Ascending aorta (tissue), 2 donors: ENCODE measurements around the gene KRTAP27-1. TPM values are rescaled to one million over a fixed set of nuclear protein-coding genes. Genes with fewer than 3 reads are reported as not detected.

ENCODE experiments used
- DNase-seq, 2 donors: peaks; one replicate each; pipeline ENCODE4 v3.0.0-alpha.2; 2019; ENCODE audit warnings: low spot score in 2 of 2
- H3K27ac ChIP-seq, 2 donors: fragments of 200-600 bp; sonication (generic); one replicate each; pipeline ENCODE4 v1.5.1; 2016 to 2017; ENCODE audit warnings: mild to moderate bottlenecking in 1 of 2
- H3K27me3 ChIP-seq: fragments of 200-600 bp; sonication (generic); one replicate; pipeline ENCODE4 v1.5.1; 2017
- H3K36me3 ChIP-seq, 2 donors: fragments of 200-600 bp; sonication (generic); one replicate each; pipeline ENCODE4 v1.5.1; 2016
- H3K4me1 ChIP-seq, 2 donors: fragments of 200-600 bp; sonication (generic); one replicate each; pipeline ENCODE4 v1.5.1; 2016 to 2017; ENCODE audit warnings: mild to moderate bottlenecking in 1 of 2
- H3K4me3 ChIP-seq, 2 donors: fragments of 200-600 bp; sonication (generic); one replicate each; pipeline ENCODE4 v1.5.1; 2016 to 2017; ENCODE audit warnings: mild to moderate bottlenecking in 1 of 2
- H3K9me3 ChIP-seq, 2 donors: fragments of 200-600 bp; sonication (generic); one replicate each; pipeline ENCODE4 v1.5.1; 2016
- intact Hi-C: fragments of 100-400 bp; cut with DNase I; formaldehyde crosslinking; loops from one replicate; pipeline ENCODE4 v1.15.1; 2023
- total RNA-seq: library from RNA; depleted of rRNA; stranded (reverse); fragments of >200 nt; gene quantifications from one replicate; pipeline ENCODE4 v1.1.0, GENCODE V29; 2016
- TF ChIP-seq, protein P1 (sequence below), 3 experiments: fragments of 200-600 bp in 2 of 3; fragments of 450-650 bp in 1 of 3; sonication (generic) in 2 of 3; IDR thresholded peaks; one replicate each; pipeline ENCODE4 v1.5.1; 2016 to 2019; ENCODE audit warnings: antibody characterized with exemption in 3 of 3, mild to moderate bottlenecking in 1 of 3, moderate library complexity in 1 of 3

KRTAP27-1 gene
- total RNA-seq: not detected

- TF ChIP-seq, protein P1, sequence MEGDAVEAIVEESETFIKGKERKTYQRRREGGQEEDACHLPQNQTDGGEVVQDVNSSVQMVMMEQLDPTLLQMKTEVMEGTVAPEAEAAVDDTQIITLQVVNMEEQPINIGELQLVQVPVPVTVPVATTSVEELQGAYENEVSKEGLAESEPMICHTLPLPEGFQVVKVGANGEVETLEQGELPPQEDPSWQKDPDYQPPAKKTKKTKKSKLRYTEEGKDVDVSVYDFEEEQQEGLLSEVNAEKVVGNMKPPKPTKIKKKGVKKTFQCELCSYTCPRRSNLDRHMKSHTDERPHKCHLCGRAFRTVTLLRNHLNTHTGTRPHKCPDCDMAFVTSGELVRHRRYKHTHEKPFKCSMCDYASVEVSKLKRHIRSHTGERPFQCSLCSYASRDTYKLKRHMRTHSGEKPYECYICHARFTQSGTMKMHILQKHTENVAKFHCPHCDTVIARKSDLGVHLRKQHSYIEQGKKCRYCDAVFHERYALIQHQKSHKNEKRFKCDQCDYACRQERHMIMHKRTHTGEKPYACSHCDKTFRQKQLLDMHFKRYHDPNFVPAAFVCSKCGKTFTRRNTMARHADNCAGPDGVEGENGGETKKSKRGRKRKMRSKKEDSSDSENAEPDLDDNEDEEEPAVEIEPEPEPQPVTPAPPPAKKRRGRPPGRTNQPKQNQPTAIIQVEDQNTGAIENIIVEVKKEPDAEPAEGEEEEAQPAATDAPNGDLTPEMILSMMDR (IDR thresholded peaks at IDR 0.05): no peak
- peaks cover 0 to 4% of the 10 kb centered on the region in 2 donors for H3K4me1 ChIP-seq
- H3K9me3 ChIP-seq: no peaks in the 10 kb centered on the region
- no peak for DNase-seq
- H3K4me3 ChIP-seq: no peak within 1 kb of the TSS
- H3K36me3 ChIP-seq: no peaks in the 10 kb centered on the region
- H3K27me3 ChIP-seq: no peaks in the 10 kb centered on the region
- H3K27ac ChIP-seq: peak within 1 kb of the TSS in 1 of 2 donors; percentile 42
- intact Hi-C loops: no loop called here
Observed at GRCh38 chr21:30337276-30337744, at the start of gene KRTAP27-1. TSS of gene KRTAP27-1 (minus strand) at chr21:30337694. CDS start at chr21:30337668, 26 bp downstream.

GRCh38 chr21:30382201-30382600 is 44.7 kb upstream of the KRTAP27-1 start:
- TF ChIP-seq, protein P1 (IDR thresholded peaks at IDR 0.05): no peak
- Histone ChIP-seq H3K4me3 (no peak overlapping the region), H3K4me1 (no peaks in the 10 kb centered on the region), H3K27me3 (no peaks in the 10 kb centered on the region), H3K9me3 (no peaks in the 10 kb centered on the region), H3K36me3 (no peaks in the 10 kb centered on the region), H3K27ac (no peak overlapping the region)
- intact Hi-C loops: no loop called here
- no peak for DNase-seq

GRCh38 chr21:30372139-30372770 is 34.8 kb upstream of the KRTAP27-1 start, which contains the start of gene KRTAP13-2:
TSS of gene KRTAP13-2 (minus strand) at chr21:30372271. CDS start at chr21:30372213, 58 bp downstream.
- H3K36me3 ChIP-seq: no peaks in the 10 kb centered on the region
- no peak within 1 kb of the TSS for H3K4me3 ChIP-seq
- no peaks in the 10 kb centered on the region for H3K27me3 ChIP-seq
- no peaks in the 10 kb centered on the region for H3K9me3 ChIP-seq
- TF ChIP-seq, protein P1 (IDR thresholded peaks at IDR 0.05): no peak
- H3K27ac ChIP-seq: no peak within 1 kb of the TSS
- intact Hi-C loops: no loop called here
- no peak for DNase-seq
- H3K4me1 ChIP-seq: no peaks in the 10 kb centered on the region

DNA sequence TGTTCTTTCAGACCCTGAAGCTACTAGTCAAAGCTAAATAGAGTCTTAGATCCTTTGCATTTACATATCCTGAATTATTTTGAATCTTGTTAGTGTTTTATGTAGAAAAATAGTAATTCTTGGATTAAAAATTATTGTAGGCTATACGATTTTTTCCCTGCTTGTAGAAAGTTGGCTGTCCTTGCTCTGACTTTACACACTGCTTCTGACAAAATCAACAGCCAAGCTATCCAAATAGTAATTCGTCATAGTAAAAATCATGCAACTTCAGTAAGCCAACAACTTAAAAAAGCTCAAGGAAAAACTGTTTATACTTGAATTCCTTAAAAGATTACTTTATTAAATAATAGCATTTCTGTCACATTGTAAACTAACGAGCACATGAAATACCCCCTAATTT is 18.4 kb upstream of the KRTAP27-1 start:
- Histone ChIP-seq H3K4me1 (no peaks in the 10 kb centered on the region), H3K27me3 (no peaks in the 10 kb centered on the region), H3K27ac (no peak overlapping the region), H3K4me3 (no peak overlapping the region), H3K9me3 (no peaks in the 10 kb centered on the region), H3K36me3 (no peaks in the 10 kb centered on the region)
- TF ChIP-seq, protein P1 (IDR thresholded peaks at IDR 0.05): no peak
- intact Hi-C loops: no loop called here
- no peak for DNase-seq

DNA sequence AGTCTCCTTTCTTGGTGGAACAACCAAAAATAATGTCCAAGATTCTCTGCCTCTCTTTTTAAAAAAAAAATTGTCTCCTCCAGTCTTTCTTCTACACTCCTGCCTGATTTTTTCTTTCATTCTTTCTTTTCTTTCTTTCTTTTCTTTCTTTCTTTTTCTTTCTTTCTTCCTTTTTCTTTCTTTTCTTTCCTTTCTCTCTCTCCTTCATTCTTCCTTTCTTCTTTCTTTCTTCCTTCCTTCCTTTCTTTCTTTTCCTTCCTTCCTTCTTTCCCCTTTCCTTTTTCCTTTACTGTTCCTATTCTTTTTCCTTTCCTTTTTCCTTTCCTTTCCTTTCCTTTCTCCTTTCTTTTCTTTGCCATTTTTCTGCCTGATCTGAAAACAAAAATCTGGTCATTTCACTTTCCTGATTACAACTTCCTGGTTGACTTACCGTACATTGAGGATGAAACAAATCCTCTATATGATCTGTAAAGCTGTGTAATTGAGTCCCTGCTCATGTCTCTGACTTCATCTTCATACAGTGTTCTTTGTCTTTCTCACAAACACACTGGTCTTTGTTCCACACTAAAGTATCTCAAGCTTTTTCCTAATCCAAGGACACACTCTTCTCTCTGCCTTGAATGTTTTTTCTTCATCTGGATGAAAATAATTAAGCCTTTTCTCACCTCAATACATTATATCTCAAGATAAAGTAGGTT is 17.0 kb upstream of the KRTAP27-1 start:
- intact Hi-C loops: no loop called here
- no peak overlapping the region for H3K4me3 ChIP-seq
- H3K36me3 ChIP-seq: no peaks in the 10 kb centered on the region
- no peaks in the 10 kb centered on the region for H3K27me3 ChIP-seq
- TF ChIP-seq, protein P1 (IDR thresholded peaks at IDR 0.05): no peak
- H3K4me1 ChIP-seq: no peaks in the 10 kb centered on the region
- no peaks in the 10 kb centered on the region for H3K9me3 ChIP-seq
- DNase-seq: no peak
- no peak overlapping the region for H3K27ac ChIP-seq
